Endothelial cell of umbilical vein (primary cell): ENCODE results near the gene RALGPS1.

Source experiments
- JUN ChIP-seq: IDR thresholded peaks from 2 replicates; pipeline ENCODE4 v1.6.1; 2011; ENCODE audit warnings: borderline replicate concordance, low read depth; ENCODE audit not compliant: insufficient read length, insufficient read depth
- MYC ChIP-seq: IDR thresholded peaks from one replicate; pipeline ENCODE4 v1.6.1; 2011; ENCODE audit warnings: mild to moderate bottlenecking, low read depth, low read length
- POLR2AphosphoS5 ChIP-seq: IDR thresholded peaks from 2 replicates; pipeline ENCODE4 v1.6.1; 2012; ENCODE audit warnings: low read depth, mild to moderate bottlenecking, control low read depth, low read length, moderate library complexity; ENCODE audit not compliant: insufficient read depth
- TF ChIP-seq, protein P1 (sequence below): IDR thresholded peaks from 2 replicates; pipeline ENCODE4 v1.6.1; 2011; ENCODE audit not compliant: insufficient read depth, insufficient read length
- TF ChIP-seq, protein P2 (sequence below), 2 donors: IDR thresholded peaks; 1 replicate in 1 of 2; 2 replicates in 1 of 2; pipeline ENCODE4 v1.5.1; 2011; ENCODE audit warnings: low read length in 2 of 2, mild to moderate bottlenecking in 2 of 2, moderate library complexity in 2 of 2, control low read depth in 1 of 2, inconsistent platforms in 1 of 2, low read depth in 1 of 2; ENCODE audit not compliant: insufficient read depth in 1 of 2; ENCODE audit errors: extremely low read depth in 1 of 2

DNA sequence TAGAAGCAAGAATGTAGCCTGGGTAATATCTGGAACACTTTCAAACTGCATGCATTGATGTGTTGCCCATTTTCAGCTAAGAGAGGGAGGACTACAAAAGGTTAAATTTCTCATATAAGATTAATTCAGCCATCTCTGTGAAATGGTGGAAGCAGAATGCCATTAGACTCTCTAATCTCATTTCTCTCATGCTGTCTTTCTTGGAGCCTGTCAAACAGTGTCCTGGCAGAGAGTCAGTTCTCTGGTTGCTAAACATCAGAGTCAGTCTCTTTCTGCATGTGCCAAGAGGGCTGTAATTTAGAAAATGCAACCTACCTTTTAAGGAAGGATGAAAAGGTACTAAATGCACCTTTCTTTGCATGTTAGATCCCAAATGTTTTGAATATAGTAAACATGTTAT is 349.1 kb downstream of the RALGPS1 start:
- TF ChIP-seq, protein P1, sequence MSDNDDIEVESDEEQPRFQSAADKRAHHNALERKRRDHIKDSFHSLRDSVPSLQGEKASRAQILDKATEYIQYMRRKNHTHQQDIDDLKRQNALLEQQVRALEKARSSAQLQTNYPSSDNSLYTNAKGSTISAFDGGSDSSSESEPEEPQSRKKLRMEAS: no peak
- TF ChIP-seq POLR2AphosphoS5: no peak
- TF ChIP-seq, protein P2, sequence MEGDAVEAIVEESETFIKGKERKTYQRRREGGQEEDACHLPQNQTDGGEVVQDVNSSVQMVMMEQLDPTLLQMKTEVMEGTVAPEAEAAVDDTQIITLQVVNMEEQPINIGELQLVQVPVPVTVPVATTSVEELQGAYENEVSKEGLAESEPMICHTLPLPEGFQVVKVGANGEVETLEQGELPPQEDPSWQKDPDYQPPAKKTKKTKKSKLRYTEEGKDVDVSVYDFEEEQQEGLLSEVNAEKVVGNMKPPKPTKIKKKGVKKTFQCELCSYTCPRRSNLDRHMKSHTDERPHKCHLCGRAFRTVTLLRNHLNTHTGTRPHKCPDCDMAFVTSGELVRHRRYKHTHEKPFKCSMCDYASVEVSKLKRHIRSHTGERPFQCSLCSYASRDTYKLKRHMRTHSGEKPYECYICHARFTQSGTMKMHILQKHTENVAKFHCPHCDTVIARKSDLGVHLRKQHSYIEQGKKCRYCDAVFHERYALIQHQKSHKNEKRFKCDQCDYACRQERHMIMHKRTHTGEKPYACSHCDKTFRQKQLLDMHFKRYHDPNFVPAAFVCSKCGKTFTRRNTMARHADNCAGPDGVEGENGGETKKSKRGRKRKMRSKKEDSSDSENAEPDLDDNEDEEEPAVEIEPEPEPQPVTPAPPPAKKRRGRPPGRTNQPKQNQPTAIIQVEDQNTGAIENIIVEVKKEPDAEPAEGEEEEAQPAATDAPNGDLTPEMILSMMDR (IDR thresholded peaks at IDR 0.05; ENCODE audit: extremely low read depth in 1 of 2, insufficient read depth in 1 of 2, low read depth in 1 of 2, low read length in 2 of 2): no peak
- TF ChIP-seq MYC: no peak
- TF ChIP-seq JUN: no peak
